SK-N-SH treated with all-trans-retinoic acid at 6 μM for 48 hours (cell line): ENCODE results near the gene CKLF.

Experiments used
- ATAC-seq: fragments of 200-7000 bp; cut with Tn5 transposase; 3 replicates; pipeline ENCODE4 v1.9.1; 2020; ENCODE audit warnings: mild to moderate bottlenecking, moderate library complexity
- ARNTL ChIP-seq: fragments of 450-650 bp; formaldehyde crosslinking; IDR thresholded peaks from 2 replicates; pipeline ENCODE4 v1.5.0; 2020; ENCODE audit warnings: low read depth, mild to moderate bottlenecking, moderate library complexity, borderline replicate concordance
- CREB5 ChIP-seq: fragments of 250-450 bp; sonication (Bioruptor Pico); IDR thresholded peaks from 2 replicates; pipeline ENCODE4 v1.5.1; 2020; ENCODE audit warnings: low read depth, mild to moderate bottlenecking, moderate library complexity
- CSRNP3 ChIP-seq: fragments of 250-450 bp; sonication (Bioruptor Pico); IDR thresholded peaks from 2 replicates; pipeline ENCODE4 v1.5.1; 2021; ENCODE audit warnings: mild to moderate bottlenecking, moderate library complexity
- ESRRG ChIP-seq: fragments of 250-450 bp; sonication (Bioruptor Pico); IDR thresholded peaks from 2 replicates; pipeline ENCODE4 v1.6.1; 2021; ENCODE audit warnings: mild to moderate bottlenecking
- GLIS3 ChIP-seq: fragments of 250-450 bp; sonication (Bioruptor Pico); IDR thresholded peaks from 2 replicates; pipeline ENCODE4 v1.5.0; 2020; ENCODE audit warnings: mild to moderate bottlenecking, moderate library complexity
- PATZ1 ChIP-seq: fragments of 250-450 bp; sonication (Bioruptor Pico); IDR thresholded peaks from 2 replicates; pipeline ENCODE4 v1.8.0; 2020; ENCODE audit warnings: mild to moderate bottlenecking, moderate library complexity, borderline replicate concordance
- POU6F1 ChIP-seq: fragments of 250-450 bp; sonication (Bioruptor Pico); IDR thresholded peaks from 2 replicates; pipeline ENCODE4 v1.8.0; 2021; ENCODE audit warnings: low read depth, mild to moderate bottlenecking, moderate library complexity, borderline replicate concordance
- SNAI2 ChIP-seq: fragments of 250-450 bp; sonication (Bioruptor Pico); IDR thresholded peaks from 2 replicates; pipeline ENCODE4 v1.5.0; 2020; ENCODE audit warnings: mild to moderate bottlenecking, moderate library complexity
- TCF4 ChIP-seq: fragments of 250-450 bp; sonication (Bioruptor Pico); IDR thresholded peaks from 2 replicates; pipeline ENCODE4 v1.8.0; 2021; ENCODE audit warnings: mild to moderate bottlenecking, moderate library complexity, borderline replicate concordance
- TSHZ2 ChIP-seq: fragments of 250-450 bp; sonication (Bioruptor Pico); IDR thresholded peaks from 2 replicates; pipeline ENCODE4 v1.5.0; 2020; ENCODE audit warnings: mild to moderate bottlenecking, moderate library complexity
- ZFP3 ChIP-seq: fragments of 250-450 bp; sonication (Bioruptor Pico); IDR thresholded peaks from 2 replicates; pipeline ENCODE4 v1.5.0; 2020; ENCODE audit warnings: mild to moderate bottlenecking, moderate library complexity
- ZNF565 ChIP-seq: fragments of 450-650 bp; formaldehyde crosslinking; conservative IDR thresholded peaks from 2 replicates; pipeline ENCODE4 v1.5.0; 2020; ENCODE audit warnings: low read depth, mild to moderate bottlenecking, moderate library complexity
- ZNF70 ChIP-seq: fragments of 450-650 bp; formaldehyde crosslinking; IDR thresholded peaks from 2 replicates; pipeline ENCODE4 v1.5.0; 2020; ENCODE audit warnings: mild to moderate bottlenecking, moderate library complexity
- ZNF8 ChIP-seq: fragments of 450-650 bp; formaldehyde crosslinking; IDR thresholded peaks from 2 replicates; pipeline ENCODE4 v1.5.0; 2020; ENCODE audit warnings: mild to moderate bottlenecking, moderate library complexity

CKLF gene

GRCh38 chr16:66552286-66553177 lies at the start of gene CKLF:
Gene CKLF, plus strand, starts transcription at chr16:66552576. Its CDS starts 140 bp downstream, at chr16:66552716.
- TF ChIP-seq TCF4 (CRISPR knock-in tag): no peak
- TF ChIP-seq TSHZ2 (CRISPR knock-in tag): peak; percentile 25; the same call in 1 of the 2 replicates
- ATAC-seq: peak; percentile 78

GRCh38 chr16:66503030-66503429 lies 49.3 kb upstream of the CKLF start:
- no peak for TF ChIP-seq SNAI2 (CRISPR knock-in tag)
- no peak for TF ChIP-seq ZNF70 (CRISPR knock-in tag)
- no peak for TF ChIP-seq TSHZ2 (CRISPR knock-in tag)
- TF ChIP-seq POU6F1 (CRISPR knock-in tag): no peak
- TF ChIP-seq GLIS3 (CRISPR knock-in tag): no peak
- TF ChIP-seq ESRRG (CRISPR knock-in tag): no peak
- no peak for TF ChIP-seq ZNF8 (CRISPR knock-in tag)
- TF ChIP-seq ARNTL (CRISPR knock-in tag): no peak

GRCh38 chr16:66503612-66504011 lies 48.8 kb upstream of the CKLF start:
- no peak for ATAC-seq
- no peak for TF ChIP-seq ZNF565

More at GRCh38 chr16:66503030-66503429, 49.3 kb upstream of the CKLF start:
- ATAC-seq: no peak

GRCh38 chr16:66507731-66508239 lies 44.6 kb upstream of the CKLF start:
- no peak for ATAC-seq
- TF ChIP-seq ZFP3 (CRISPR knock-in tag) (no peak), CREB5 (CRISPR knock-in tag) (no peak), CSRNP3 (no peak), POU6F1 (CRISPR knock-in tag) (no peak), PATZ1 (CRISPR knock-in tag) (no peak)
